ENCODE data around the gene DIP2B.

DNA sequence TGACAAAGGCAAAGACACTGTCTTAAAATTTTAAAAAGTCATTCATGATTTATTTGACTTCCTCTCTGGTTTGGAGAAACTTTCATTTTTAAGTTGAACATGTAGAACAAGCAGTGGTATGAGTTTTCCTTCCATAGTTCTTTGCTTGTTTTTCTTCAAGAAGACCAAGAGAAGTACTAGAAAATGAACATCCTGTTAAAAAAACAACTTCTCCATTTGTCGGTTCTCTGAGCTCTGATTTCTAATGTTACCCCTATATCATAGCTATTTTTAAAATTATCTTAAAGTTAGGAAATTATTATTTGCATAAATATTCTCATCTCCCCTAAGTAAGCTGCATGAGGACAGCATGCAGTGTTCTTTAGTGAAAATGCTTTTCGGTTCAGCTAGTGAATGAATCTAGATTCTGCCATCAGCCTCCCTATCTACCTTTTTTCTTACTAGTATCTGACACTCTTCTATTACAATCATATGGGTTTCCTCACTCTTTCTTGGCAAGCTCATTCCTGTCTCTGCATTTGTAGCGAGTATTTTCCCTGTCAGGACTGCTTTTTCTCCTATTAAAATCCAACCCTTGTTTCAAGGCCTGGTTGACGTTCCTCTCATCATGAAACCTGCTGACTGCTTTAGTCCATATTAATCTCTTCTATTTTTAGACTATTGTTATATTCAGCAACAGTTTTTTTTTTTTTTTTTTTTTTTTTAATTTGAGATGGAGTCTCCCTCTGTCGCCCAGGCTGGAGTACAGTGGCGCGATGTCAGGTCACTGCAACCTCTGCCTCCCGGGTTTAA, 15.8 kb downstream of the DIP2B start:
- no peak for TF ChIP-seq SUZ12 (IDR thresholded peaks at IDR 0.05; ENCODE audit: extremely low read depth, insufficient read depth, insufficient read length)
- no peak for TF ChIP-seq YY1 (IDR thresholded peaks at IDR 0.05; ENCODE audit: insufficient read depth, insufficient read length)
- no peak for TF ChIP-seq ZNF274 (IDR thresholded peaks at IDR 0.05; ENCODE audit: low read depth, low read length)
